Loucy (cell line): ENCODE results near the gene SH3RF1.

Source experiments
- CTCF ChIP-seq: fragments of 200-600 bp; sonication (generic); conservative IDR thresholded peaks from 2 replicates; pipeline ENCODE4 v1.5.1; 2014; ENCODE audit warnings: mild to moderate bottlenecking, antibody characterized with exemption, low read length
- EZH2phosphoT487 ChIP-seq: fragments of 200-600 bp; IDR thresholded peaks from 2 replicates; pipeline ENCODE4 v1.6.1; 2018; ENCODE audit warnings: antibody characterized with exemption, mild to moderate bottlenecking, moderate library complexity, borderline replicate concordance

- no peak for TF ChIP-seq CTCF
- no peak for TF ChIP-seq EZH2phosphoT487
Observed at GRCh38 chr4:169272265-169272886, 1.6 kb upstream of the SH3RF1 start.
